ENCODE data around the gene HMX3. TPM values are rescaled to one million over a fixed set of nuclear protein-coding genes. Genes with fewer than 3 reads are reported as not detected.

Gene HMX3
- total RNA-seq: not detected

DNA sequence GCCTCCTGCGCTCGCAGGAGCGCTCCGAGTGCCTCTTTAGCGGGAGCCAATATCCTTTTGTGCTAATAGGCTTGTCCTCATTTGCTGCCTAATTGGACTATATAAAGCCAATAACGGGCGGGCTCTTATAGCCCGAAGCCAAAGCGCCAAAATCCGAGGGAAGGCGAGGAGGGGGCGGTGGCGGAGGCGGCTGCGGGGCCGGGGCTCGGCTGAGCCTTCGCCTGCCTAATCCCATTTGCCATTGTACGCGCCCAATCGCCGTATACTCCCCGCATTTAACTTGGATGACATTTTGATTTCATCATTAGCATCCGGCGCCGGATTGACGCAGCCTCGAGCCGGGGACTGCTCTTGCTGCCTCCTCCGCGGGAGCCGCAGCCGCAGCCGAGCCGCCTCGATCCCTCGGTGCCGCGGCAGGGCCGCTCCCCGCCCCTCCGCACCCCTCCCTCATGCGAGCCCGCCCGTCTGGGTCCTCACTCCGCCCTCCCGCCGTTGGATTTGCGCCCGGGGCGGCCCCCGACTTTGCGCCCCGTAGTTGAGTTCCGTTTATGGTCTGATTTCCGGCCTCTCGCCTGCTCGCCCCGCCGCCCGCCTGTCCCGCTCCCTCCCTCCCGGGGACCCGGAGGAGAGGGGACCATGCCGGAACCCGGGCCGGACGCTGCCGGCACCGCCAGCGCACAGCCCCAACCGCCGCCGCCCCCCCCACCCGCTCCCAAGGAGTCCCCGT lies at the start of gene HMX3:
Gene HMX3 (plus strand): TSS at position 556 of the 727 bp plus-strand sequence. CDS start 81 bp downstream, at position 637.
- ATAC-seq: no peak

- no peak for ATAC-seq
These were observed 49.5 kb upstream of the HMX3 start for GRCh38 chr10:123086281-123086680.

DNA sequence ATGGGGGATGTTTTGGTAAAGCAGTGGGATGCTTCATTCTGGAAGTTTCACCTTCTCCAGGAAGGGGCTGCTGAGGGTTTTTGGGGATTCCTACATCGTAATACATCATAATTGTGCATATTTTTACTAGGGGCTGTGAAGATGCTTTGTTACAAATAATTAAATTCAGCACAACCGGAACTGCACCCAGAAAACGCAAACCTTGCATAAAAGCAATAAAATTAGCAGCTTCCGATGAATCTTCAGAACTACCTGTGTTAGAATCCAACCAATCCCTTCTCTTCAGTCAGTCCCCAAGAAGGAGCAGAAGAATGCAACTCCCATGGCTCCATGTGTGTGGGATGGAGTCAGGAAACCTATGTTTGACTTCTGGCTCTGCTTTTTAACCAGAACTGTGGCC lies 48.4 kb upstream of the HMX3 start:
- ATAC-seq: no peak

DNA sequence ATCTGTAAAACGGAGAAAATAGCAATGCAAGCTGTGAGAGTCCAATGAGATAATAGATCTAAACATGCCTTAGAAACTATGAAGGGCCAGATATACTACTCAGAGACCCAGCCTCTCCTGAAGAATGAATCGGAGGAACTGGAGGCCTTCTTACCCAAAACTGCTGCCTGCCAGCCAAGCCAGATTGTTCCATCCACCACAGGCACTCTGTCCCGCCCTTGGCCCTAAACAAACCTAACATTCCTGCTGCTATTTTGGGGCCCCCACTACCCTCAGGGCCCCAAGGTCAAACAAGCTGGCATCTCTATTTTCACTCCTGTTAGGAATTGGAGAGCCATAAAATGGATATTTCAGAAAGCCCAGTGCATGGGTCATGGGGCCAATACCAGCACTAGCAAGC lies 48.0 kb upstream of the HMX3 start:
- ATAC-seq: no peak

- no peak for ATAC-seq
These were observed 42.9 kb upstream of the HMX3 start for GRCh38 chr10:123092635-123093414.

DNA sequence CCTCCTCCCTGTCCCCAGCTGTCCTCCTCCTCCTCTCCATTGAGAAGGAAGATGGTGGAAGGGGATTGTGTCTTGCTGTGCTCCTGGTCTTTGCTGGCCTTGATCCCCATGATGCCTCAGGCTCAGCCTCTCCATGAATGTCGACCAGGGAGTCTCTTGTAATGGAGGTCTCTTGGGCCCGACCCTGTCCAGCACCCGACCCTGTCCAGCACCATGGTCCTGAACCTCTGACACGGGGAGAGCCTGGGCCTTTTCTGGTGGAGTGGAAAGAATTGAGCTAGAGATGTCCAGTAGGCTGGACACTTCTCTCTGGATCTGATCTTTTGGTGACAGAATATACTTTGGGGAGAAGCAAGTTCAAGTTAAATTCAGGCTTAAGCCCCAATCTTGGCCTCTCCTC lies 42.3 kb upstream of the HMX3 start:
- ATAC-seq: no peak

DNA sequence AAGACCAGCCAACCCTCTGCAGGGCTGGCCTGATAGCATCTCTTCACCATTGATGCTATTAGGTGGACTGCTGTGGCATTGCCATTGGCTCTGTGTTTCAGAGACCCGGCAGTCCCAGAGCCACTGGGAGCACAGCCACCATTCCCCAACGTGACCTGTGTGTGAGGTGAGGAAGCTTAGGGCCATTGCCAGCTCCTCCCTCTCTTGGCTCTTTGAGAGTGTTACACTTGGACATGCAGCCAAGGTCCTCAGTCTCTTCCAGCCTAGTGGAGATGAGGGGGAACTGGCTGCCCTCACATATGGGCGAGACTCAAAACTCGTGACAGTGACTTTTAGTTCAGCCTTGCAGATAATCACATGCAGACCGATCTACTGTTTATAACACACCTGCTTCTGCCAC lies 39.3 kb upstream of the HMX3 start:
- ATAC-seq: no peak

DNA sequence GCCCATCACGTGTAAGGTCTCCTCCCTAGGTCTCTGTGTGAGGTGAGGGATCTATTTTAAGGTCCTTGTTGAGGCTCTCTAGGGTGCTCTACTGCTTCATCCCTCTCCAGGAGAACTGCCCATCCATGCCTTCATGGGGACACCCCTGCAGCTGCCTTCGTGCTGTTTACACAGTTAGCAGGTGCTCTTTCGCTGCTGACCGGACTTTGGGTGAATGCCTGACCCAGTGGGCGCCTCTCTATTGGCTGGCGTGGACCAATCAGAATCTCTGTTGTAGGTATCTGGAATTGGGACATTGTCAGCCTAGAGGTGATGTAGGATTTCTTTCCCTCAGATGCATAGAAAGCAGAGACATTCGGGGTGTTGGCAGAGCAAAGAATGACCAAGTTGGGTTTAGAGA lies 38.7 kb upstream of the HMX3 start:
- no peak for ATAC-seq

GRCh38 chr10:123100030-123100762 lies 35.6 kb upstream of the HMX3 start:
- ATAC-seq: no peak

DNA sequence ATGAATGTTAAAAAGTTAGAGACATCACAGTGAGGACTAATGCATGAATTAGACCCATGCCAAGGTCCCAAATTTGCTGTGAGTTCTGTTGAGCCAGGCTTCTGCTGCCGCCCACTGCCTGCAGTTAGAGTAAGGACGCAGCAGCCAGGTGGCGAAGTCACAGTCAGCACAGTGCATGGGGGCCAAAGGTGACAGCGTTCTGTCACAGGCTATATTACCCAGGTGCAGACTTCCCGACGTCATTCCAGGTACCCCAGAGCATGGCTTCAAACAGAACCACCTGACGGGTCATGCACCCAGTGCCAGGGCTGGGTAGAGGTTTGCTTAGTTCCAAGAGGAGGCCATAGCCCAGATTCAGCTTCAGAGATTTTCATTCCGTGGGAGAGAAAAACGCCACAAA lies 33.9 kb upstream of the HMX3 start:
- no peak for ATAC-seq

DNA sequence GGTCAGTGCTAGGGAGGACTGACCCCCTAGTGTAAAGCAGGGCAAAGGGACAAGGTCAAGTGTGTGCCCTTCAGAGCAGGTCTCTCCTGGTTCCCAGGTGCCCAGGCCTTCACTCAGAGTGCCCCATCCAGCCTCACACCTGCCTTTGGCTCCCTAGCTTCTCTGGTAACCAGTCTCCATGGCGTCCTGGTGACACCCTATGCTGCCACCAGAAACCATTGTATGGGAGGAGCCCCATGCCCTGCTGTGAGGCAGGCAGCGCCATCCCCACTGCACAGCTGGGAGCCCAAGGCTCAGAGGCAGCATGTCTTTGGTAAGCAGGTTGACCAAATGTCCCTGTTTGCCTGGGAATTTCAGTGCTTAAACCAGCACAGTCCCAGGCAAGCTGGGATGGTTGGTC lies 33.1 kb upstream of the HMX3 start:
- ATAC-seq: peak; percentile 10

DNA sequence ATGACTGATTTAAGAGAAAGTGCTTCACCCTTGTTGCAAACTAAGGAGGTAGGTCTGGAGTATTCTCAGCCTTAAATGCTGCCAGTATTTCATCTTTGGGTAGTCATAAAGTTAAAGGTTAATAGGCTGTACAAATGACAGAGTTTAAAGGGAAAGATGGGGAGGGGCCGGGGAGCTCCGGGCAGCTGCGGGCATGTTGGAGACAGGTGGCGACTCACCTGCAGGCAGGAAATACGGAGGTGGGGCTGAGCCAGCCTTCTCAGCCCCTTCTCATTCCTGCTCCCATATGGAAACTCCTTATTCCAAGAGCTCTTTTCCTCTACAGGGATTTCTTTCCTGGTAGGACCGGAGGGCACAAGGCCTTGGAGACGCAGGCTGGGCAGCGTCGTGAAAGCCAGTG lies 31.8 kb upstream of the HMX3 start:
- ATAC-seq: peak; percentile 67

GRCh38 chr10:123109466-123109865 lies 26.3 kb upstream of the HMX3 start:
- ATAC-seq: peak; percentile 93

DNA sequence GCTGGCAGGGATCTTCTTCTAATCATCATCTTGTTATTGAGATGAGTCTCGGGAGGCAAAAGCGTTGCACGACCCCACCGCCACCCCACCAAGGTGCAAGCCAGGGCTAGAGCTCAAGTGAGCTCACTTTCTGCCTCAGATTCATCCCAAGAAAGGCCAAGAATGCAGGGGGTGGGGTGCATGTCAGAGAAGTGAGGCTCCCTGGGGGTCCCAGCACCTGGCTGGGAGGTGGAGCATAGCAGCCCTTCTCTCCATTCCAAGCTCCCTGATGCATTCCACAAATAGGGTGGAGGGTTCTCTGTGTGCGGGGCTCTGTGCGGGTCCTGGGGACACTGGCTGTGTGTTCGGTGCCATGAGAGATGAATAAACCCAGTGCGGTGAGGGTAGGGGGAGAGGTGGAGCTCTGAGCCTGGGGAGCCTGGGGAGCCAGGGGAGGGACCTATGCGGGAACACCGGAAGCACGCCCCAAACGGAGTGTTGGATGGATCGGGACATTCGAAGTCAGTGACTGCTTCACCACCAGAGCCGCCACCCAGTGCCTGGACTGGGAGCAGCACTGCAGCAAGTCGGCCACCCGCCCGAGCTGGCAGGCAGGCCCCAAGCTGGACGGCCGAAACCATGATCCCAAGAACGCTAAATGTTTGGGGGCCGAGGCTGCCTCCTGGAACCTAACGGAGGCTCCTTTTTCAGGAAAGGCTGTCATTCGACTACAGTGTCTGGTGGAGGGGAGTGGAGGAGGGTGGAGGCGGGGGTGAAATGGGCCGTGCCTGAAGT lies 17.9 kb upstream of the HMX3 start:
- no peak for ATAC-seq

- ATAC-seq: no peak
These were observed 16.7 kb upstream of the HMX3 start for GRCh38 chr10:123119081-123119480.

DNA sequence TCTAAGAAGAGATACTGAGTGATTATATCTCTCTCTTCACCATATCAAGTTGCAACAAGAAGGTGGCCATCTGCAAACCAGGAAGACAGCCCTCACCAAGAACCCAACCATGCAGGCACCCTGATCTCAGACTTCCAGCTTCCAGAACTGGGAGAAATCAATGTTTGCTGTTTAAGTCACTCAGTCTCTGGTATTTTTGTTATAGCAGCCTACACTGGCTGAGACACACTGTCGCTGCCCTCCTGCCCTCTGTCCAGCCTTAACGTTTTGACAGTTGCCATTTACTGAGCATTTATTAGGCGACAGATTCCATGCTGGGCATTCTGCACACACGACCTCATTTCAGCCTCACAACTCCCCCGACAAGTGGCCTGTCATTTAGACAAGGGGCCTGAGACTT lies 9.5 kb upstream of the HMX3 start:
- ATAC-seq: no peak

GRCh38 chr10:123129618-123130271 lies 6.0 kb upstream of the HMX3 start:
- peak; percentile 86 for ATAC-seq

- ATAC-seq: peak; percentile 75
These were observed 2.9 kb upstream of the HMX3 start for GRCh38 chr10:123132576-123133477.

GRCh38 chr10:123133541-123134342 lies 2.0 kb upstream of the HMX3 start:
- ATAC-seq: no peak

- ATAC-seq: no peak
These were observed 1.3 kb upstream of the HMX3 start for GRCh38 chr10:123134343-123134914.
